ENCODE results near the gene SOX10.
"Not testable (repeated sequence)": the region's sequence is repeated elsewhere in the genome, so short reads cannot be mapped to it uniquely, and the experiment has no call there.

SOX10 gene

GRCh38 chr22:37985751-37986281, 1.5 kb upstream of the SOX10 start:
- DNase-seq (ENCODE audit: low read depth), result no peak

GRCh38 chr22:37985050-37985585, 763 bp upstream of the SOX10 start:
- DNase-seq (ENCODE audit: low read depth), result no peak

- no peak for DNase-seq (ENCODE audit: low read depth)
Measured at GRCh38 chr22:37982938-37983859, 1.2 kb downstream of the SOX10 start.

GRCh38 chr22:37982151-37982785, 2.1 kb downstream of the SOX10 start:
- DNase-seq (ENCODE audit: low read depth), result no peak

- DNase-seq (ENCODE audit: low read depth), result no peak
Measured at GRCh38 chr22:37981282-37982011, 2.9 kb downstream of the SOX10 start.

- no peak for DNase-seq (ENCODE audit: low read depth)
Measured at GRCh38 chr22:37979782-37980181, 4.6 kb downstream of the SOX10 start.

GRCh38 chr22:37976547-37976946, 7.8 kb downstream of the SOX10 start:
- DNase-seq (ENCODE audit: low read depth), result no peak

GRCh38 chr22:37976022-37976421, 8.3 kb downstream of the SOX10 start:
- DNase-seq (ENCODE audit: low read depth), result not testable (repeated sequence)

GRCh38 chr22:37975153-37975552, 9.2 kb downstream of the SOX10 start:
- no peak for DNase-seq (ENCODE audit: low read depth)

- DNase-seq (ENCODE audit: low read depth), result no peak
Measured at GRCh38 chr22:37973271-37974170, 10.8 kb downstream of the SOX10 start.

- DNase-seq (ENCODE audit: low read depth), result no peak
Measured at GRCh38 chr22:37972527-37972926, 11.8 kb downstream of the SOX10 start.

- no peak for DNase-seq (ENCODE audit: low read depth)
Measured at GRCh38 chr22:37971475-37972434, 12.6 kb downstream of the SOX10 start.

GRCh38 chr22:37970864-37971263, 13.5 kb downstream of the SOX10 start:
- no peak for DNase-seq (ENCODE audit: low read depth)

GRCh38 chr22:37968452-37969251, 15.7 kb downstream of the SOX10 start:
- DNase-seq (ENCODE audit: low read depth), result no peak

GRCh38 chr22:37967637-37968451, 16.5 kb downstream of the SOX10 start:
- DNase-seq (ENCODE audit: low read depth), result no peak

GRCh38 chr22:37967147-37967546, 17.2 kb downstream of the SOX10 start:
- no peak for DNase-seq (ENCODE audit: low read depth)

GRCh38 chr22:37965940-37966664, 18.3 kb downstream of the SOX10 start:
- DNase-seq (ENCODE audit: low read depth), result no peak

Data from GM04503 (cell line).